ENCODE data around the gene DLX4.

DNA sequence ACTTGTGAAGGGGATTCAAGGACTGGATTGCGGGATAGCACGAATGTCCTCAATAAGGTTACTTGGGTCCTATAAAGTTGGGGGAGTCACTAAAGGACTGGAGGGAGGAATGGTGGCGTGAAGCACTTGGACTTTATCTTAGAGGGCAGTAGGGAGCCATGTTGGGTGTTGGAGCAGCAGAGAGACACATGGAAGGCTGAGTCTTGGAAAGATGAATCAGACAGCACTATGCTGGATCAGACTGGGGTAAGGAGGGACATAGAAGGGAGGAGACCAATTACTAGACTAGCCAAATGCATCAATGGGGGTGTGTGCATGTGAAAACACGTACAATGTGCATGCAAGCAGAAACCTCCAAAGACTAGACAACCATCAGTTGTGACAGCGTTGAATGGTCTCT, 26.0 kb upstream of the DLX4 start:
- TF ChIP-seq, protein P1, sequence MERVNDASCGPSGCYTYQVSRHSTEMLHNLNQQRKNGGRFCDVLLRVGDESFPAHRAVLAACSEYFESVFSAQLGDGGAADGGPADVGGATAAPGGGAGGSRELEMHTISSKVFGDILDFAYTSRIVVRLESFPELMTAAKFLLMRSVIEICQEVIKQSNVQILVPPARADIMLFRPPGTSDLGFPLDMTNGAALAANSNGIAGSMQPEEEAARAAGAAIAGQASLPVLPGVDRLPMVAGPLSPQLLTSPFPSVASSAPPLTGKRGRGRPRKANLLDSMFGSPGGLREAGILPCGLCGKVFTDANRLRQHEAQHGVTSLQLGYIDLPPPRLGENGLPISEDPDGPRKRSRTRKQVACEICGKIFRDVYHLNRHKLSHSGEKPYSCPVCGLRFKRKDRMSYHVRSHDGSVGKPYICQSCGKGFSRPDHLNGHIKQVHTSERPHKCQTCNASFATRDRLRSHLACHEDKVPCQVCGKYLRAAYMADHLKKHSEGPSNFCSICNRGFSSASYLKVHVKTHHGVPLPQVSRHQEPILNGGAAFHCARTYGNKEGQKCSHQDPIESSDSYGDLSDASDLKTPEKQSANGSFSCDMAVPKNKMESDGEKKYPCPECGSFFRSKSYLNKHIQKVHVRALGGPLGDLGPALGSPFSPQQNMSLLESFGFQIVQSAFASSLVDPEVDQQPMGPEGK (CRISPR knock-in tag; IDR thresholded peaks at IDR 0.05; ENCODE audit: borderline replicate concordance): no peak
- TF ChIP-seq TCF4 (CRISPR knock-in tag; IDR thresholded peaks at IDR 0.05; ENCODE audit: borderline replicate concordance): no peak
- TF ChIP-seq RARB (CRISPR knock-in tag; IDR thresholded peaks at IDR 0.05): no peak
- no peak for TF ChIP-seq ZFP30 (CRISPR knock-in tag; IDR thresholded peaks at IDR 0.05)
- TF ChIP-seq ARNTL (CRISPR knock-in tag; IDR thresholded peaks at IDR 0.05; ENCODE audit: borderline replicate concordance, low read depth): no peak
- TF ChIP-seq, protein P2, sequence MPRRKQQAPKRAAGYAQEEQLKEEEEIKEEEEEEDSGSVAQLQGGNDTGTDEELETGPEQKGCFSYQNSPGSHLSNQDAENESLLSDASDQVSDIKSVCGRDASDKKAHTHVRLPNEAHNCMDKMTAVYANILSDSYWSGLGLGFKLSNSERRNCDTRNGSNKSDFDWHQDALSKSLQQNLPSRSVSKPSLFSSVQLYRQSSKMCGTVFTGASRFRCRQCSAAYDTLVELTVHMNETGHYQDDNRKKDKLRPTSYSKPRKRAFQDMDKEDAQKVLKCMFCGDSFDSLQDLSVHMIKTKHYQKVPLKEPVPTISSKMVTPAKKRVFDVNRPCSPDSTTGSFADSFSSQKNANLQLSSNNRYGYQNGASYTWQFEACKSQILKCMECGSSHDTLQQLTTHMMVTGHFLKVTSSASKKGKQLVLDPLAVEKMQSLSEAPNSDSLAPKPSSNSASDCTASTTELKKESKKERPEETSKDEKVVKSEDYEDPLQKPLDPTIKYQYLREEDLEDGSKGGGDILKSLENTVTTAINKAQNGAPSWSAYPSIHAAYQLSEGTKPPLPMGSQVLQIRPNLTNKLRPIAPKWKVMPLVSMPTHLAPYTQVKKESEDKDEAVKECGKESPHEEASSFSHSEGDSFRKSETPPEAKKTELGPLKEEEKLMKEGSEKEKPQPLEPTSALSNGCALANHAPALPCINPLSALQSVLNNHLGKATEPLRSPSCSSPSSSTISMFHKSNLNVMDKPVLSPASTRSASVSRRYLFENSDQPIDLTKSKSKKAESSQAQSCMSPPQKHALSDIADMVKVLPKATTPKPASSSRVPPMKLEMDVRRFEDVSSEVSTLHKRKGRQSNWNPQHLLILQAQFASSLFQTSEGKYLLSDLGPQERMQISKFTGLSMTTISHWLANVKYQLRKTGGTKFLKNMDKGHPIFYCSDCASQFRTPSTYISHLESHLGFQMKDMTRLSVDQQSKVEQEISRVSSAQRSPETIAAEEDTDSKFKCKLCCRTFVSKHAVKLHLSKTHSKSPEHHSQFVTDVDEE (CRISPR knock-in tag; IDR thresholded peaks at IDR 0.05): no peak
- no peak for TF ChIP-seq ZC3H10 (CRISPR knock-in tag; IDR thresholded peaks at IDR 0.05)
- TF ChIP-seq BACH2 (CRISPR knock-in tag; IDR thresholded peaks at IDR 0.05; ENCODE audit: borderline replicate concordance): no peak
